Activated T-cell treated with anti-CD3 and anti-CD28 coated beads, Interleukin-2, amount 50 U/mL, for 4 hours (primary cell): Measurements from ENCODE around the gene TSPAN18. TPM values are rescaled to one million over a fixed set of nuclear protein-coding genes. Genes with fewer than 3 reads are reported as not detected.

Experiments used
- ATAC-seq, 2 donors: fragments of 200-7000 bp; cut with Tn5 transposase; one replicate each; pipeline ENCODE4 v1.10.0; 2021
- DNase-seq: peaks from one replicate; pipeline ENCODE4 v3.0.0-alpha.2; 2020
- H3K27me3 Mint-ChIP-seq: one replicate; pipeline ENCODE4 v1.8.0; 2021; ENCODE audit warnings: low read depth, mixed read lengths
- H3K36me3 Mint-ChIP-seq: one replicate; pipeline ENCODE4 v1.8.0; 2022; ENCODE audit warnings: mixed read lengths; ENCODE audit not compliant: insufficient read depth
- H3K4me1 Mint-ChIP-seq: one replicate; pipeline ENCODE4 v1.8.0; 2021; ENCODE audit warnings: low read depth, mixed read lengths
- H3K4me3 Mint-ChIP-seq: one replicate; pipeline ENCODE4 v1.8.0; 2021; ENCODE audit warnings: mild to moderate bottlenecking, moderate library complexity, mixed read lengths
- H3K9me3 Mint-ChIP-seq: one replicate; pipeline ENCODE4 v1.8.0; 2021; ENCODE audit warnings: mixed read lengths
- total RNA-seq, 3 donors: library from RNA; stranded (reverse); gene quantifications; one replicate each; pipeline ENCODE4 v1.2.1, GENCODE V29; 2021

The TSPAN18 gene
- total RNA-seq, 3 donors from 2014 or later, result 0.84 to 2.0 (median 1.5) TPM

- H3K9me3 Mint-ChIP-seq, result peaks cover 3% of the 10 kb centered on the region
- ATAC-seq (no peak), DNase-seq (no peak)
- no peaks in the 10 kb centered on the region for H3K27me3 Mint-ChIP-seq
- no peak overlapping the region for H3K4me3 Mint-ChIP-seq
- H3K36me3 Mint-ChIP-seq, result peaks cover 4% of the 10 kb centered on the region
- peaks cover 17% of the 10 kb centered on the region for H3K4me1 Mint-ChIP-seq
These were observed 26.0 kb downstream of the TSPAN18 start for GRCh38 chr11:44752713-44753112.

- H3K9me3 Mint-ChIP-seq, result peaks cover 11% of the 10 kb centered on the region
- ATAC-seq (no peak), DNase-seq (no peak)
- no peak overlapping the region for H3K4me3 Mint-ChIP-seq
- H3K27me3 Mint-ChIP-seq, result no peaks in the 10 kb centered on the region
- peaks cover 8% of the 10 kb centered on the region for H3K4me1 Mint-ChIP-seq
- peaks cover 6% of the 10 kb centered on the region for H3K36me3 Mint-ChIP-seq
These were observed 27.3 kb downstream of the TSPAN18 start for GRCh38 chr11:44753961-44754645.

GRCh38 chr11:44754876-44755555, 28.3 kb downstream of the TSPAN18 start:
- no peak for ATAC-seq
- peaks cover 11% of the 10 kb centered on the region for H3K36me3 Mint-ChIP-seq
- H3K9me3 Mint-ChIP-seq, result peaks cover 11% of the 10 kb centered on the region
- no peak overlapping the region for H3K4me3 Mint-ChIP-seq
- no peaks in the 10 kb centered on the region for H3K27me3 Mint-ChIP-seq
- no peak for DNase-seq
- H3K4me1 Mint-ChIP-seq, result peaks cover 14% of the 10 kb centered on the region

GRCh38 chr11:44755556-44756523, 29.1 kb downstream of the TSPAN18 start:
- DNase-seq (no peak), ATAC-seq (no peak)
- Mint-ChIP-seq H3K36me3 (peaks cover 11% of the 10 kb centered on the region), H3K4me3 (no peak overlapping the region), H3K27me3 (no peaks in the 10 kb centered on the region), H3K9me3 (peaks cover 11% of the 10 kb centered on the region), H3K4me1 (peaks cover 15% of the 10 kb centered on the region)

GRCh38 chr11:44758983-44759382, 32.2 kb downstream of the TSPAN18 start:
- no peaks in the 10 kb centered on the region for H3K27me3 Mint-ChIP-seq
- peaks cover 14% of the 10 kb centered on the region for H3K4me1 Mint-ChIP-seq
- H3K9me3 Mint-ChIP-seq, result peaks cover 11% of the 10 kb centered on the region

GRCh38 chr11:44759743-44760476, 33.1 kb downstream of the TSPAN18 start:
- DNase-seq (no peak), ATAC-seq (no peak)
- Mint-ChIP-seq H3K36me3 (peaks cover 14% of the 10 kb centered on the region), H3K4me3 (no peak overlapping the region), H3K9me3 (peaks cover 11% of the 10 kb centered on the region), H3K27me3 (no peaks in the 10 kb centered on the region), H3K4me1 (peaks cover 12% of the 10 kb centered on the region)

More at GRCh38 chr11:44758983-44759382, 32.2 kb downstream of the TSPAN18 start:
- DNase-seq (no peak), ATAC-seq (no peak)
- Mint-ChIP-seq H3K36me3 (peaks cover 12% of the 10 kb centered on the region), H3K4me3 (no peak overlapping the region)

GRCh38 chr11:44760477-44760872, 33.7 kb downstream of the TSPAN18 start:
- DNase-seq, result no peak
- Mint-ChIP-seq H3K9me3 (peaks cover 11% of the 10 kb centered on the region), H3K4me1 (peaks cover 12% of the 10 kb centered on the region), H3K36me3 (peaks cover 19% of the 10 kb centered on the region), H3K4me3 (no peak overlapping the region), H3K27me3 (no peaks in the 10 kb centered on the region)
- no peak for ATAC-seq

GRCh38 chr11:44760917-44761550, 34.3 kb downstream of the TSPAN18 start:
- ATAC-seq, result no peak
- no peak for DNase-seq
- H3K9me3 Mint-ChIP-seq, result peaks cover 11% of the 10 kb centered on the region
- H3K27me3 Mint-ChIP-seq, result no peaks in the 10 kb centered on the region
- peaks cover 23% of the 10 kb centered on the region for H3K36me3 Mint-ChIP-seq
- H3K4me1 Mint-ChIP-seq, result peaks cover 12% of the 10 kb centered on the region
- H3K4me3 Mint-ChIP-seq, result no peak overlapping the region

- H3K4me3 Mint-ChIP-seq, result no peak overlapping the region
- H3K4me1 Mint-ChIP-seq, result peaks cover 12% of the 10 kb centered on the region
- ATAC-seq (no peak), DNase-seq (no peak)
- H3K36me3 Mint-ChIP-seq, result peaks cover 26% of the 10 kb centered on the region
- H3K9me3 Mint-ChIP-seq, result peaks cover 11% of the 10 kb centered on the region
- H3K27me3 Mint-ChIP-seq, result no peaks in the 10 kb centered on the region
These were observed 34.8 kb downstream of the TSPAN18 start for GRCh38 chr11:44761551-44761961.

GRCh38 chr11:44763121-44763820, 36.5 kb downstream of the TSPAN18 start:
- ATAC-seq (no peak), DNase-seq (no peak)
- H3K4me1 Mint-ChIP-seq, result peaks cover 12% of the 10 kb centered on the region
- H3K36me3 Mint-ChIP-seq, result peaks cover 35% of the 10 kb centered on the region
- H3K27me3 Mint-ChIP-seq, result no peaks in the 10 kb centered on the region
- H3K9me3 Mint-ChIP-seq, result peaks cover 19% of the 10 kb centered on the region
- no peak overlapping the region for H3K4me3 Mint-ChIP-seq

GRCh38 chr11:44764583-44764982, 37.8 kb downstream of the TSPAN18 start:
- no peak overlapping the region for H3K4me3 Mint-ChIP-seq
- H3K27me3 Mint-ChIP-seq, result no peaks in the 10 kb centered on the region

GRCh38 chr11:44765026-44765595, 38.3 kb downstream of the TSPAN18 start:
- no peak overlapping the region for H3K4me3 Mint-ChIP-seq
- H3K27me3 Mint-ChIP-seq, result no peaks in the 10 kb centered on the region
- H3K4me1 Mint-ChIP-seq, result peaks cover 10% of the 10 kb centered on the region
- DNase-seq (no peak), ATAC-seq (no peak)
- peaks cover 37% of the 10 kb centered on the region for H3K36me3 Mint-ChIP-seq
- H3K9me3 Mint-ChIP-seq, result peaks cover 17% of the 10 kb centered on the region

More at GRCh38 chr11:44764583-44764982, 37.8 kb downstream of the TSPAN18 start:
- Mint-ChIP-seq H3K9me3 (peaks cover 17% of the 10 kb centered on the region), H3K4me1 (peaks cover 12% of the 10 kb centered on the region), H3K36me3 (peaks cover 39% of the 10 kb centered on the region)
- ATAC-seq (no peak), DNase-seq (no peak)

- no peak for DNase-seq
- Mint-ChIP-seq H3K36me3 (peaks cover 39% of the 10 kb centered on the region), H3K4me1 (peaks cover 16% of the 10 kb centered on the region), H3K27me3 (no peaks in the 10 kb centered on the region), H3K4me3 (no peak overlapping the region), H3K9me3 (peaks cover 17% of the 10 kb centered on the region)
- no peak for ATAC-seq
These were observed 38.9 kb downstream of the TSPAN18 start for GRCh38 chr11:44765676-44766075.
